Nephron (organoid): ENCODE results near the gene MAP3K4.

Experiments
- H3K27ac Mint-ChIP-seq, 3 experiments: 2 replicates each; pipeline ENCODE4 v1.8.0; 2020; ENCODE audit warnings: mixed read lengths in 3 of 3, mild to moderate bottlenecking in 2 of 3, moderate library complexity in 1 of 3
- H3K27me3 Mint-ChIP-seq: 2 replicates; pipeline ENCODE4 v1.8.0; 2021; ENCODE audit warnings: low read depth, mild to moderate bottlenecking, moderate library complexity, mixed read lengths
- H3K36me3 Mint-ChIP-seq: 2 replicates; pipeline ENCODE4 v1.8.0; 2020; ENCODE audit warnings: low read depth, mixed read lengths
- H3K4me1 Mint-ChIP-seq: 2 replicates; pipeline ENCODE4 v1.8.0; 2020; ENCODE audit warnings: mixed read lengths
- H3K4me3 Mint-ChIP-seq, 3 experiments: 2 replicates each; pipeline ENCODE4 v1.8.0; 2020; ENCODE audit warnings: mild to moderate bottlenecking in 3 of 3, mixed read lengths in 3 of 3, moderate library complexity in 2 of 3
- H3K9me3 Mint-ChIP-seq: 2 replicates; pipeline ENCODE4 v1.8.0; 2020; ENCODE audit warnings: mixed read lengths
- TF ChIP-seq, protein P1 (sequence below), 3 experiments: fragments of 200-600 bp; sonication (generic); IDR thresholded peaks; one replicate each; pipeline ENCODE4 v1.5.0; 2021; ENCODE audit warnings: antibody characterized with exemption in 3 of 3; ENCODE audit not compliant: unreplicated experiment in 3 of 3

MAP3K4 gene

DNA sequence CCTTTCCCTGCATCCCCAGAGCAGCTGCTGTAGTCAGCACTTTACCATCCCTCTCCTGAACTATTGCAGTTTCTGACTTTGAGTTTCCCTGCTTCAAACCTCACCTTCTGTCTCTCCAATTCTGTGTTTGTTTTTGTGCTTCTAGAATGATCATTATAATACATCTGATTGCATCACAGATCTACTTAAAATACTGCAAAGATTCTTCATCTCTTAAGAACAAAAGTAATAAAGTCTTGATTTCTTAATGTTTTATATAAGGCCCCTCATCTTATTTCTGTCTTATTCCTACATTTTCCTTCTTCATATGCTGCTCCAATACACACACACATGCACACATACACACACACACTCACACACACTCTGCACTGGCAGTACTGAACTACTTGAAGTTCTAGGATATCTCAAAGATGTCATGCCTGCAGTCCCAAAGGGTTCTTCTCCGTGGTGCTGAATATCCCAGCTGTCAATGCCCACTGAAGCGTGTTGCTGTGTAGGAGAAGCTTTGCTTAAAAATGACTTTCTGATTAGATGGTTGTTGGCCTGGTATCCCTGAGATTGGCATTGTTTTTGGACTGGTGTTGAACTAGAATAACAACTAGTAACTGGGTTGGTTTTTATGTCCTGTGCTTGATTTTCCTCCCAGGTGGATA, 97.2 kb downstream of the MAP3K4 start:
- no peak overlapping the region for H3K4me3 Mint-ChIP-seq
- peaks cover 51% of the 10 kb centered on the region for H3K36me3 Mint-ChIP-seq
- no peaks in the 10 kb centered on the region for H3K4me1 Mint-ChIP-seq
- no peaks in the 10 kb centered on the region for H3K9me3 Mint-ChIP-seq
- no peak overlapping the region for H3K27ac Mint-ChIP-seq
- TF ChIP-seq, protein P1, sequence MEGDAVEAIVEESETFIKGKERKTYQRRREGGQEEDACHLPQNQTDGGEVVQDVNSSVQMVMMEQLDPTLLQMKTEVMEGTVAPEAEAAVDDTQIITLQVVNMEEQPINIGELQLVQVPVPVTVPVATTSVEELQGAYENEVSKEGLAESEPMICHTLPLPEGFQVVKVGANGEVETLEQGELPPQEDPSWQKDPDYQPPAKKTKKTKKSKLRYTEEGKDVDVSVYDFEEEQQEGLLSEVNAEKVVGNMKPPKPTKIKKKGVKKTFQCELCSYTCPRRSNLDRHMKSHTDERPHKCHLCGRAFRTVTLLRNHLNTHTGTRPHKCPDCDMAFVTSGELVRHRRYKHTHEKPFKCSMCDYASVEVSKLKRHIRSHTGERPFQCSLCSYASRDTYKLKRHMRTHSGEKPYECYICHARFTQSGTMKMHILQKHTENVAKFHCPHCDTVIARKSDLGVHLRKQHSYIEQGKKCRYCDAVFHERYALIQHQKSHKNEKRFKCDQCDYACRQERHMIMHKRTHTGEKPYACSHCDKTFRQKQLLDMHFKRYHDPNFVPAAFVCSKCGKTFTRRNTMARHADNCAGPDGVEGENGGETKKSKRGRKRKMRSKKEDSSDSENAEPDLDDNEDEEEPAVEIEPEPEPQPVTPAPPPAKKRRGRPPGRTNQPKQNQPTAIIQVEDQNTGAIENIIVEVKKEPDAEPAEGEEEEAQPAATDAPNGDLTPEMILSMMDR (IDR thresholded peaks at IDR 0.05; ENCODE audit: unreplicated experiment in 3 of 3) = no peak
- no peaks in the 10 kb centered on the region for H3K27me3 Mint-ChIP-seq

DNA sequence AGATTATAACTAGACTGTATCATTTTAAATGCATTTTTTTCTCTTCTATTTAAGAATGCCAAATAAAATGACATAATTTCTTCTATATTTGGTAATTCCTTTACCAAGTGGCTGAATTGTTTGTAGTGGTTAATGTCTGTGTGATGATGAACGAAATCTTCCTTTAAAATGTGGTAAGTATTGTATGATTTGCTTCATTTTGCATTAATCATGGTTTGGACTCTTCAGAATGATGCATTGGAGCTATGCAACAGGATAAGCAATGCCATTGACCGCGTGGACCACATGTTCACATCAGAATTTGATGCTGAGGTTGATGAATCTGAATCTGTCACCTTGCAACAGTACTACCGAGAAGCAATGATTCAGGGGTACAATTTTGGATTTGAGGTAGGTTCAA, 99.6 kb downstream of the MAP3K4 start:
- no peak overlapping the region for H3K4me3 Mint-ChIP-seq
- peaks cover 52% of the 10 kb centered on the region for H3K36me3 Mint-ChIP-seq
- TF ChIP-seq, protein P1 (IDR thresholded peaks at IDR 0.05; ENCODE audit: unreplicated experiment in 3 of 3) = no peak
- H3K27ac Mint-ChIP-seq = no peak overlapping the region
- no peaks in the 10 kb centered on the region for H3K27me3 Mint-ChIP-seq
- H3K9me3 Mint-ChIP-seq = no peaks in the 10 kb centered on the region
- H3K4me1 Mint-ChIP-seq = no peaks in the 10 kb centered on the region

DNA sequence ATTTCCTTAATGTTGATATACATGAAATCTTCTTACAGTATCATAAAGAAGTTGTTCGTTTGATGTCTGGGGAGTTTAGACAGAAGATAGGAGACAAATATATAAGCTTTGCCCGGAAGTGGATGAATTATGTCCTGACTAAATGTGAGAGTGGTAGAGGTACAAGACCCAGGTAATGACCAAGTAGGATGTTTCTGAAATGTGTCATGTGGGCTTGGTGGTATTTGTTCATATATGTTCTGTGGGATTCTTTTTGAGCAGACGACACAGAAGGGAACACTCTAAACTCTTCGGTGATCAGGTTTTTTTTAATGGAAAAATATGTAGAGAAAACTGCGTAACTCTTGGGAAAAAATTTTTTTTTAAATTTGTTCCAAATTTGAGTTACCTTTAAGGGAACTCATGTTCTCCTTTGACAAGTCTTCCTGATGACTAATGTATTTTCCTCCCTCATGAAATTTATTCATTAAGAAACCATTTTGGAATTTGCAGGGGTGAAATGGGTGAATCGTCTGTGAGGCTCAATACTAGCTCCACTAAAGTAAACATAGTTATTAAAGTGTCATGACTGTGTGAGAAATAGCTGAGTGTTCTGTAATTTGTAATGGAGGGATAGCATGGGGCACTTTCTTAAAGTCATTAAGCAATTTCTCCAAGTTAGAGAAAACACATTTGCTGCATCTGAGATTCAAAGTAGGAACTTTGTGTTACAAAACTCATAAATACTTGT, 100.6 kb downstream of the MAP3K4 start:
- Mint-ChIP-seq H3K9me3 (no peaks in the 10 kb centered on the region), H3K27me3 (no peaks in the 10 kb centered on the region), H3K4me3 (no peak overlapping the region), H3K4me1 (no peaks in the 10 kb centered on the region), H3K27ac (no peak overlapping the region), H3K36me3 (peaks cover 51% of the 10 kb centered on the region)
- TF ChIP-seq, protein P1 (IDR thresholded peaks at IDR 0.05; ENCODE audit: unreplicated experiment in 3 of 3) = no peak

DNA sequence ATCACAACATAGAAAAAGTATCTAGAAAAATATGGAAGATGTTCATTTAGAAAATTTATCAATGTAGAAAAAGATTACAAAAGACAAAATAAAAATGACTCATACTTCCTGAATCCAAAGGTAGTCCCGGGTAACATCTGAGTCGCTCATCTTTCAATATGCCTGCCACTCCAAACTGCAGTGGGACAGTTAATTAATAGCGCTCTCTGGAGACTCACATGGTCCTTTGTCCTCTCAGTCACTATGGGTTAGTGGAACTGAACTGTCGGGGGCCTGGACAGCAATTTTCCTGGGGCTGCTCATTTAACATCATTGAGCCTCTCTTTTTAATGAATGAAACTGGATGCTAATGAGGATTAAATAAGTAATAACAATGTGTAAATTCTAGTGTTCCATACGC, 103.4 kb downstream of the MAP3K4 start:
- Mint-ChIP-seq H3K27me3 (no peaks in the 10 kb centered on the region), H3K27ac (no peak overlapping the region), H3K36me3 (peaks cover 51% of the 10 kb centered on the region), H3K4me1 (no peaks in the 10 kb centered on the region), H3K9me3 (no peaks in the 10 kb centered on the region), H3K4me3 (no peak overlapping the region)
- TF ChIP-seq, protein P1 (IDR thresholded peaks at IDR 0.05; ENCODE audit: unreplicated experiment in 3 of 3) = no peak

DNA sequence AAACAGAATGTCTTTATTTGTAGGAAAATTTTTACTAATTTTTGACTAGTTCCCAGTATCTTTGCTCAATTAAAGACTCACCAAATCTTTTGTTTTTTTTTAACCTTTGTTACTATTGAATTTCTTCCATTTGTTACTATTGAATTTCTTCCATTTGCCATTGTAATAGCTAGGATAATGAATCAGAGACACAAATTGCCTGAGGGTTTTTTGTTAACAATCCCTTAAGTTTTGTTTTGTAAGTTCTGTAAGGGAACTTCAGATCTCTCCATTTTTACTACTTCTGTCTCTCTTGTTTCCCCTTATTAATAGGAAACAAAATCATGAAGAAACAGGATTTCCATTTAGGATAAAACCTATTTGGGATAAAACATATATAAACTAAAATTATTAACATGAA, 104.3 kb downstream of the MAP3K4 start:
- Mint-ChIP-seq H3K27ac (no peak overlapping the region), H3K4me3 (no peak overlapping the region), H3K36me3 (peaks cover 48% of the 10 kb centered on the region), H3K27me3 (no peaks in the 10 kb centered on the region), H3K4me1 (no peaks in the 10 kb centered on the region), H3K9me3 (no peaks in the 10 kb centered on the region)
- TF ChIP-seq, protein P1 (IDR thresholded peaks at IDR 0.05; ENCODE audit: unreplicated experiment in 3 of 3) = no peak

DNA sequence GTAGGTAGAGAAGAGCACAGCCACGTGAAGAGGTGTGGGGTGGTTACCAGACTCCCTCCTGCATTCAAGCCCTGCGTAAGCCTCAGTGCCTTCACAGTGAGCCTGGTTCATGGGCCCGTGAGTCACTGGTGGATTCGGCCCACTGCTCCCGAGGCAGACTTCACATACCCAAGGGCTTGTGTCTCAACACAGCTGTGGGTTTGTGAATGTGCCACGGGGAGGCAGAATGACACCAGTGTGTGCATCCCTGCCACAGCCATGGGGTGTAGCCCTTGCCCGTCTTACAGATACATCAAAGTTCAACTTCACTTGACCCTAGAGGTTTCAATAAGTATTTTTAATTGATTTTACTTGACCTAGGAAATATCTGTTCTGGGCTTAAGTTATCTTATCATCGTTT, 108.5 kb downstream of the MAP3K4 start:
- no peaks in the 10 kb centered on the region for H3K27me3 Mint-ChIP-seq
- H3K9me3 Mint-ChIP-seq = no peaks in the 10 kb centered on the region
- no peak overlapping the region for H3K27ac Mint-ChIP-seq
- H3K36me3 Mint-ChIP-seq = peaks cover 46% of the 10 kb centered on the region
- no peaks in the 10 kb centered on the region for H3K4me1 Mint-ChIP-seq
- TF ChIP-seq, protein P1 (IDR thresholded peaks at IDR 0.05; ENCODE audit: unreplicated experiment in 3 of 3) = no peak
- no peak overlapping the region for H3K4me3 Mint-ChIP-seq
